ENCODE results near the gene CPED1. TPM values are rescaled to one million over a fixed set of nuclear protein-coding genes. Genes with fewer than 3 reads are reported as not detected.
"Not testable (repeated sequence)": the region's sequence is repeated elsewhere in the genome, so short reads cannot be mapped to it uniquely, and the experiment has no call there.

Gene CPED1
- total RNA-seq, 1 donor from 2014 or later, result 0.09 TPM

DNA sequence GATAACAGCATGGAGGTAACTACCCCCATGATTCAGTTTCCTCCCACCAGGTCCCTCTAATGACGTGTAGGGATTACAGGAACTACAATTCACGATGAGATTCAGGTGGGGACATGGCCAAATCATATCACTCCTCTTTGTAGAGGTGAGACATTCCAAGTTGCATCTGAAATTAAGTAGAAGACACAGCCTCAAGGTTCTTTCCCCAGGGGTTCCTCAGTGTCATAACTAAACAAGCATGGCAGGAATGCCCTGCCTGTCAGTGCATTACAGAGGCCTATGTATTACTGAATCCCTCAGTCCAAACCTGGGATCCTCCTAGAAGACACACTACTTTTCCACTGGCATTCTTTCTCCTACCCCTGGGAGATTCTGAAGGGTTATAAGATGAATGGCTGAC lies 297.7 kb downstream of the CPED1 start:
- ChIA-PET POLR2A (no interaction called here), CTCF (no interaction called here)

DNA sequence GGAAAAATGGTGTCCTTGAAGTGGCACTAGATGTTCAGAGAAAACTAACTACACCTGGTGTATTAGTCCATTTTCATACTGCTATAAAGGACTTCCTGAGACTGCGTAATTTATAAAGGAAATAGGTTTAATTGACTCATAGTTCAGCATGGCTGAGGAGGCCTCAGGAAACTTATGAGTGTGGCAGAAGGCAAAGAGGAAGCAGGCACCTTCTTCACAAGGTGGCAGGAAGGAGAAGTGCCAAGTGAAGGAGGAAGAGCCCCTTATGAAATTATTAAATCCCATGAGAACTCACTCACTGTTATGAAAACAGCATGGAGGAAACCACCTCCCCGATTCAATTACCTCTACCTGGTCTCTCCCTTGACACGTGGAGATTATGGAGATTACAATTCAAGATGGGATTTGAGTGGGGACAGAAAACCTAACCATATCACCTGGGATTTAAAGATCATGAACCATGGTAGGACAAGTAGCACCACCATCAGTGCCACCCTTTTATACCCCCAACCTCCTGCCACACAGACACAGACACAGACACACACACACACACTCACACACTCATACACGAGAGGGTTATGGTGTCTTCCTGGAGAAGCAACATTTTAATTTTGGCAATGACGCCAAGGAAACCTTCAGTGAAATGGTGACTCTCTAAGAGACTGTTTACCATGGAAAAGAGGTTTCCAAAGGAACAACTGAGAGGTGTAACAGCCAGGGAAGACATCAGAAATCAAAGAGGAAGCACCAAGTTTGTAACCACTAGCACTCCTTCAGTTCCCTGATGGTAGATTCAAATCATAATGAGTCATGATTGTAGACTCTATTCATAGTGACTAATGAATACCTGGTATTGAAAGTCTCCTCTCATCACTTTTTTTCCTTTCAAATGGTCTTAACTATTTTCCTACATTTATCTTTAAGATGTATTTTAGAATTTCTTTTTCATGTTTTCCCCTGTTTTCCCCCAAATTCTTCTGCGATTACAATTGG lies 298.5 kb downstream of the CPED1 start:
- TF ChIP-seq, protein P1, sequence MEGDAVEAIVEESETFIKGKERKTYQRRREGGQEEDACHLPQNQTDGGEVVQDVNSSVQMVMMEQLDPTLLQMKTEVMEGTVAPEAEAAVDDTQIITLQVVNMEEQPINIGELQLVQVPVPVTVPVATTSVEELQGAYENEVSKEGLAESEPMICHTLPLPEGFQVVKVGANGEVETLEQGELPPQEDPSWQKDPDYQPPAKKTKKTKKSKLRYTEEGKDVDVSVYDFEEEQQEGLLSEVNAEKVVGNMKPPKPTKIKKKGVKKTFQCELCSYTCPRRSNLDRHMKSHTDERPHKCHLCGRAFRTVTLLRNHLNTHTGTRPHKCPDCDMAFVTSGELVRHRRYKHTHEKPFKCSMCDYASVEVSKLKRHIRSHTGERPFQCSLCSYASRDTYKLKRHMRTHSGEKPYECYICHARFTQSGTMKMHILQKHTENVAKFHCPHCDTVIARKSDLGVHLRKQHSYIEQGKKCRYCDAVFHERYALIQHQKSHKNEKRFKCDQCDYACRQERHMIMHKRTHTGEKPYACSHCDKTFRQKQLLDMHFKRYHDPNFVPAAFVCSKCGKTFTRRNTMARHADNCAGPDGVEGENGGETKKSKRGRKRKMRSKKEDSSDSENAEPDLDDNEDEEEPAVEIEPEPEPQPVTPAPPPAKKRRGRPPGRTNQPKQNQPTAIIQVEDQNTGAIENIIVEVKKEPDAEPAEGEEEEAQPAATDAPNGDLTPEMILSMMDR (IDR thresholded peaks at IDR 0.05), result no peak
- no peaks in the 10 kb centered on the region for H3K27me3 Mint-ChIP-seq
- H3K4me1 Mint-ChIP-seq, result peaks cover 27% of the 10 kb centered on the region
- ATAC-seq (ENCODE audit: low read depth) (peak; percentile 87), DNase-seq (no peak)
- ChIA-PET CTCF (no interaction called here), POLR2A (no interaction called here)
- peaks cover 44% of the 10 kb centered on the region for H3K36me3 Mint-ChIP-seq (ENCODE audit: low read depth)
- H3K27ac Mint-ChIP-seq, result peak overlapping the region; percentile 89
- peak overlapping the region; percentile 41 for H3K4me3 Mint-ChIP-seq
- peaks cover 37% of the 10 kb centered on the region for H3K9me3 Mint-ChIP-seq
- intact Hi-C loops (cut with micrococcal nuclease), result loop anchor here (1.0 to 2.0 kb wide), 3 partner anchors 16 to 107 kb away; no protein-coding TSS in a partner anchor

More for the DNA sequence above, 297.7 kb downstream of the CPED1 start:
- Mint-ChIP-seq H3K27ac (peak overlapping the region; percentile 89), H3K4me1 (peaks cover 22% of the 10 kb centered on the region), H3K36me3 (ENCODE audit: low read depth) (peaks cover 44% of the 10 kb centered on the region), H3K9me3 (peaks cover 37% of the 10 kb centered on the region), H3K4me3 (no peak overlapping the region), H3K27me3 (no peaks in the 10 kb centered on the region)
- intact Hi-C loops (cut with micrococcal nuclease), result loop anchor here (2.0 kb wide), 2 partner anchors 17 to 27 kb away; no protein-coding TSS in a partner anchor
- TF ChIP-seq, protein P1 (IDR thresholded peaks at IDR 0.05), result no peak
- ATAC-seq (ENCODE audit: low read depth) (no peak), DNase-seq (no peak)

DNA sequence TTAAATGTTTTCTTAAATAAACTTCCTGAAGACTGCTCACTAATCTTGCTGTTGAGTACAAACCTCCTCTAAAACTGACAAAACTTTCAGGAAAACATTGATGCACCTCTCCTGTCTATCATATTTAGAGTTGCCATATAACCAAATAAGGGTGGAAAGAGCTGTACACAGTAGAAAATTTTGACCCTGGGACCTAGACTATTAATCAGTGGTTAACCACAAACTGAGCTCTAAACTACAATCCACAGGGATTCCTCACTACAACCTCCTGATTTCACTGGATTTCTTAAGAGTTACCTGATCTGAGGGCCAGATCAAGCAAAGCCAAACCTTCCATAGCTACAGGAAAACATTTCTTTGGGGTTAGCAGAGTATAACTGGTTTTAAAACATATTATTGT lies 300.4 kb downstream of the CPED1 start:
- intact Hi-C loops (cut with micrococcal nuclease), result no loop called here
- ChIA-PET POLR2A (interaction anchor here (0.7 kb wide), 1 partner anchor 42 kb away, joined by 4 read pairs; no protein-coding TSS in a partner anchor), CTCF (no interaction called here)
- no peaks in the 10 kb centered on the region for H3K27me3 Mint-ChIP-seq
- peaks cover 52% of the 10 kb centered on the region for H3K36me3 Mint-ChIP-seq (ENCODE audit: low read depth)
- ATAC-seq (ENCODE audit: low read depth) (no peak), DNase-seq (no peak)
- H3K4me1 Mint-ChIP-seq, result peaks cover 30% of the 10 kb centered on the region
- peaks cover 35% of the 10 kb centered on the region for H3K9me3 Mint-ChIP-seq
- no peak overlapping the region for H3K4me3 Mint-ChIP-seq
- H3K27ac Mint-ChIP-seq, result no peak overlapping the region
- TF ChIP-seq, protein P1 (IDR thresholded peaks at IDR 0.05), result no peak

DNA sequence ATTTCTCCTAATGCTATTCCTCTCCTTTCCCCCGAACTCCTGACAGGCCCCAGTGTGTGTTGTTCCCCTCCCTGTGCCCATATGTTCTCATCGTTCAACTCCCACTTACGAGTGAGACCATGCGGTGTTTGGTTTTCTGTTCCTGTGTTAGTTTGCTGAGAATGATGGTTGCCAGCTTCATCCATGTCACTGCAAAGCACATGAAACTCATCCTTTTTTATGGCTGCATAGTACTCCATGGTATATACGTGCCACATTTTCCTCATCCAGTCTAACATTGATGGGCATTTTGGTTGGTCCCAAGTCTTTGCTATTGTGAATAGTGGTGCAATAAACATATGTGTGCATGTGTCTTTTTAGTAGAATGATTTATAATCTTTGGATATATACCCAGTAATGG lies 301.4 kb downstream of the CPED1 start:
- DNase-seq; H3K27ac Mint-ChIP-seq; ATAC-seq (ENCODE audit: low read depth); POLR2A ChIA-PET; CTCF ChIA-PET; intact Hi-C loops (cut with micrococcal nuclease); H3K4me3 Mint-ChIP-seq; H3K27me3 Mint-ChIP-seq: not testable (repeated sequence)
- Mint-ChIP-seq H3K4me1 (peaks cover 28% of the 10 kb centered on the region), H3K9me3 (peaks cover 29% of the 10 kb centered on the region), H3K36me3 (ENCODE audit: low read depth) (peaks cover 43% of the 10 kb centered on the region)

DNA sequence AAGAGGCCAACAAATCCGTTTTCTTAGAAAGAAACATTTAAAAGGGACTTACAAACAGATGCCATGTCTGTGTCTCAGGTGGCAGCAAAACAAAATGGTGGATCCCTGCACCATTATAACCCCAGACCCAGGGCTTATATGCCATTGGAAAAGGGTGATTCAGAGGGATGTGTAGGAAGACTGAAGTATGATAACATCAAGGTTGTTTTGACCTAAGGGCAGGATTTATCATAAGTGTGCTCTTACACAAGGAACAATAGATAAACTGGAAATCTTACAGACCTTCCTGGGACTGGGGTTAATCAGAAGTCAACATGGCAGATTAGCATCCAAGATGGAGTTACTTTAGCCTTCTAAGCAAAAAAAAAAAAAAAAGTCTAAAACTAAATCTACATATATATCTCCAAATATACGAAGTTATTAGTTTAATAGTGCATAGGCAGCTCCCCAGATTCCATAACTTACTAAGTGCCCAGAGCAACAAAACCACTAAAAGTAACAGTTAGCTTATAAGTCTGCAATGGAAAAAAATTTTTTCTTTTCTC lies 306.0 kb downstream of the CPED1 start:
- Mint-ChIP-seq H3K27me3 (no peaks in the 10 kb centered on the region), H3K4me3 (no peak overlapping the region), H3K9me3 (peaks cover 3% of the 10 kb centered on the region), H3K36me3 (ENCODE audit: low read depth) (peaks cover 25% of the 10 kb centered on the region), H3K4me1 (peaks cover 12% of the 10 kb centered on the region), H3K27ac (no peak overlapping the region)
- TF ChIP-seq, protein P1 (IDR thresholded peaks at IDR 0.05), result no peak
- ChIA-PET CTCF (no interaction called here), POLR2A (interaction anchor here (0.7 kb wide), 1 partner anchor 10 kb away, joined by 6 read pairs; no protein-coding TSS in a partner anchor)
- intact Hi-C loops (cut with micrococcal nuclease), result no loop called here
- DNase-seq (no peak), ATAC-seq (ENCODE audit: low read depth) (no peak)
